Activated naive CD8-positive, alpha-beta T cell (primary cell): Measurements from ENCODE around the gene OXT.
"Not testable (repeated sequence)": the region's sequence is repeated elsewhere in the genome, so short reads cannot be mapped to it uniquely, and the experiment has no call there.

Source experiments
- H3K27ac Mint-ChIP-seq: one replicate; pipeline ENCODE4 v1.8.0; 2021; ENCODE audit warnings: mixed read lengths
- H3K27me3 Mint-ChIP-seq: one replicate; pipeline ENCODE4 v1.8.0; 2021; ENCODE audit warnings: mixed read lengths
- H3K36me3 Mint-ChIP-seq: one replicate; pipeline ENCODE4 v1.8.0; 2021; ENCODE audit warnings: mixed read lengths
- H3K4me1 Mint-ChIP-seq: one replicate; pipeline ENCODE4 v1.8.0; 2021; ENCODE audit warnings: low read depth, mixed read lengths
- H3K4me3 Mint-ChIP-seq: one replicate; pipeline ENCODE4 v1.8.0; 2021; ENCODE audit warnings: mild to moderate bottlenecking, mixed read lengths
- H3K9me3 Mint-ChIP-seq: one replicate; pipeline ENCODE4 v1.8.0; 2021; ENCODE audit warnings: low read depth, mixed read lengths

The OXT gene

DNA sequence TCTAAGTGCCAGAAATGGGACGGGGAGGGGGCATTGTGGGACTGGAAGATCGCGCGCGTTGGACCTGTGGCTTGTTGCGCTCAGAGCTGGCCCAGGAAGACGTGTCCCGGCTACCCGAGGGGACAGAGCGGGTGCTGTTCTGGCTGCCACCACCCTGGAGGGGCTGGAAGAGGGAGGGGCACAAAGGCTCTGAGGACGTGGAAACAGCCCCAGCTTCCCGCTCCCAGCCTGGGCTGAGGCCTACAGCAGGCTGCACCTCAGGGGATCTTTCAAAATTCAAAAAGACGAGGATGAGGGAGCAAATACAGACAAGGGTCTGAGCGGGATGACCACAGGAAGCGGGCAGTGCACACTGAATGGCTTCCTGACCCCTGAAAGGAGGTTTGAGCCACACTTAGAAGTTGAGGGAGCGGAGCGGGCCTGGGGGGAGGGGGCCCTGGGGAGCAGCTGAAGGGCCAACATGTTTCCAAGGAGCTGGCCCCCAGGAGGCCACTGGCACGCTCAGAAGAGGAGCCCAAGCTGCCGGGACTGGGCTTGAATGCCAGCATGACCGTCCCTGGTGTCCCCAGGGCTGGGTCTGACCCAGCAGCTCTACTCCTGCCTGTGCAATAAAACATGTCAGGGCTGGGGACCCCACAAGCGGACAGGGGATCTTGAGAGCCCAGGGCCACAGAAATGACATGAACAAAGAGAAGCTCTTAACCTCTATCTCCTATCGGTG is 1.3 kb downstream of the OXT start:
- Mint-ChIP-seq H3K4me3 (peak overlapping the region; percentile 81), H3K27me3 (no peaks in the 10 kb centered on the region), H3K4me1 (peaks cover 35% of the 10 kb centered on the region), H3K36me3 (peaks cover 3% of the 10 kb centered on the region), H3K9me3 (no peaks in the 10 kb centered on the region), H3K27ac (peak overlapping the region; percentile 72)

DNA sequence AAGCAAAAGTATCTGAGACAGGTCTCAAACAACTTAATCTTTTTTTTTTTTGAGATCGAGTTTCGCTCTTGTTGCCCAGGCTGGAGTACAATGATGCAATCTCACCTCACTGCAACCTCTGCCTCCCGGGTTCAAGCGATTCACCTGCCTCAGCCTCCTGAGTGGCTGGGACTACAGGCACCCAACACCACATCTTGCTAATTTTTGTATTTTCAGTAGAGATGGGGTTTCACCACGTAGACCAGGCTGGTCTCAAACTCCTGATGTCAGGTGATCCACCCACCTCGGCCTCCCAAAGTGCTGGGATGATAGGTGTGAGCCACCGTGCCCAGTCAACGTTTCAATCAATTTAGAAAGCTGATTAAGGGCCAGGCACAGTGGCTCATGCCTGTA is 1.8 kb downstream of the OXT start:
- H3K36me3 Mint-ChIP-seq, H3K27ac Mint-ChIP-seq, H3K27me3 Mint-ChIP-seq, H3K9me3 Mint-ChIP-seq: not testable (repeated sequence)
- Mint-ChIP-seq H3K4me1 (peaks cover 38% of the 10 kb centered on the region), H3K4me3 (peak overlapping the region; percentile 44)

DNA sequence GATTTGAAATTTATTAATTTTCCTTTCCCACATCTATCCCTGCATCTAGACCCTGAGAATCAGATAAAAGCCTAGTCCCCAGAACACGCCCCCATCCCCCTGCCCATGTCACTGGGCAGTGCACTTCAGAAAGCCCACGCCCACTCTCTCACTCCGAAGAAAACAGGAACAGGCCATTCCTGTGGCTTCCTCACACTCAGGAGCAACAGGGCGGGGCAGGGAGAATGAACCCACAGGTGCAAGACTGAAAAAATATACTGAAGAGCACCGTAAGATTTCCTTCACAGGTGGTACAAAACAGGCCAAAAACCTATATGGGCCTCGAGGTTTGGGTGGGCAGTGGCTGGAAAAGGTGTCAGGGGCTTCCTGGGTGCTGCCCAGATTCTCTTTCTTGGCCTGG is 3.4 kb downstream of the OXT start:
- no peak overlapping the region for H3K27ac Mint-ChIP-seq
- H3K9me3 Mint-ChIP-seq: no peaks in the 10 kb centered on the region
- H3K4me1 Mint-ChIP-seq: peaks cover 33% of the 10 kb centered on the region
- no peaks in the 10 kb centered on the region for H3K27me3 Mint-ChIP-seq
- peaks cover 2% of the 10 kb centered on the region for H3K36me3 Mint-ChIP-seq
- no peak overlapping the region for H3K4me3 Mint-ChIP-seq

DNA sequence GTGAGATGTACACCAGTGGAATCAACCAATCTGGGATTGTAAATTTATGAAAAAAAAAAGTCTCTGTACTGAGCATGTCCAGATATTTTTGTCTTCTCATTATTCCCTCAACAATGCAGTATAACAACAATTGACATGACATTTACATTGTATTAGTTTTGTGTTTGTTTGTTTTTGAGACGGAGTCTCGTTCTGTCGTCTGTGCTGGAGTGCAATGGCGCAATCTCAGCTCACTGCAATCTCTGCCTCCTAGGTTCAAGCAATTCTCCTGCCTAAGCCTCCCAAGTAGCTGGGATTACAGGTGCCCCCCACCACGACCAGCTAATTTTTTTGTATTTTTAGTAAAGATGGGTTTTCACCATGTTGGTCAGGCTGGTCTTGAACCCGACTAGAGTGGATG is 3.9 kb downstream of the OXT start:
- H3K27me3 Mint-ChIP-seq, H3K4me3 Mint-ChIP-seq, H3K36me3 Mint-ChIP-seq, H3K9me3 Mint-ChIP-seq: not testable (repeated sequence)
- Mint-ChIP-seq H3K27ac (peak overlapping the region; percentile 41), H3K4me1 (peaks cover 33% of the 10 kb centered on the region)

GRCh38 chr20:3077618-3078134 is 6.3 kb downstream of the OXT start:
- H3K36me3 Mint-ChIP-seq: peaks cover 2% of the 10 kb centered on the region
- H3K4me1 Mint-ChIP-seq: peaks cover 19% of the 10 kb centered on the region
- H3K27ac Mint-ChIP-seq: peak overlapping the region; percentile 30
- H3K9me3 Mint-ChIP-seq: no peaks in the 10 kb centered on the region
- peaks cover 11% of the 10 kb centered on the region for H3K27me3 Mint-ChIP-seq
- peak overlapping the region; percentile 77 for H3K4me3 Mint-ChIP-seq

- Mint-ChIP-seq H3K4me1 (peaks cover 17% of the 10 kb centered on the region), H3K27ac (no peak overlapping the region), H3K36me3 (peaks cover 2% of the 10 kb centered on the region), H3K4me3 (no peak overlapping the region), H3K27me3 (peaks cover 11% of the 10 kb centered on the region), H3K9me3 (no peaks in the 10 kb centered on the region)
Observed at GRCh38 chr20:3080939-3081388, 9.5 kb downstream of the OXT start.

DNA sequence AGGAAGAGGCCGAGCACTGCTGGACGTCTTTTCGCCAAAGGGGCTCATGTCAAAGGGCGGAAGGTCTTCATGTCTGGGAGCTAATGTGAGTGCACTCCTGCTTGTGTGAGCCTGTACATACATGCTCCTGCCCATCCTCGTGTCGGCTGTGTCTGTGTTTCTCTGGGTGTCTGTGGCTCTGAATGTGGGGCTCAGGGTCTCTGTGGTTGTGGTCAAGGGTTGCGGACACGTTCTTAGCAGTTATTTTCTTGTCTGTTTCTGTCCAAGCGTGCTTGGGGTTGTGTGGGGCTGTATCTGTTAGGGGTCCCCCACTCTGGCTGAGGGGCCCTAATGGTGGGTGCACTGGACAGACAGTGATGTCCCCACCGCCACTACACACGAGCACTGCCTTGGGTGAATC is 10.2 kb downstream of the OXT start:
- H3K27ac Mint-ChIP-seq: no peak overlapping the region
- H3K27me3 Mint-ChIP-seq: peaks cover 11% of the 10 kb centered on the region
- H3K4me3 Mint-ChIP-seq: peak overlapping the region; percentile 77

DNA sequence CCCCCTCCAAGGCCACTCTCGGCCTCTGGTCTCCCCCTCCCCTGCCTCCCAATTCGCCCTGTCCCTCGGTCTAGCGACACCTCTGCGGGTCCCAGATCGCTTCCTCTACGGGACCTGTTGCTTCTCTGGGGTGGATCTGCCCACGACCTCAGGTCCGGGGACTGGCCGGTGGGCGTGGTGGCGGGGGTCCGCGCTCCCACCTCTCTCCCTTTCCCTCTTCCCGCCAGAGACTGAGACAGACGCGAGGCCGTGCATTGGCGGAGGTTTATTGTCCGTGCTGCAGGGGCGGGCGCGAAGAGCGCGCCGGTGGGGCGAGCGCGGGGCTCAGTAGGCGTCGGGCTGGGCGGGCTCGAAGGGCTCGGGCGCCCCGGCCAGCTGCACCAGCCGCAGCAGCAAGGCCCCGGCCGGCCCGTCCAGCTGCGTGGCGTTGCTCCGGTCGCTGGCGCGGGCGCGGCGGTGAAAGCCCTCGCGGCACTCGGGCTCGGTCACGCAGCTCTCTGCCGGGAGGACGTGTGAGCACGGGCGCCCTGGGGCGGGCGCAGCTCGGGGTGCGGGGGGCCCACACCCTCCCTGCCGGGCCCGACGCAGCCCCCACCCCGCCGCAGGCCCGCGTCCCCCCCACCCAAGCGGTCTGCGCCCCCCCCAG is 11.0 kb downstream of the OXT start:
- Mint-ChIP-seq H3K9me3 (no peaks in the 10 kb centered on the region), H3K27me3 (peaks cover 11% of the 10 kb centered on the region), H3K36me3 (peaks cover 2% of the 10 kb centered on the region), H3K4me3 (peak overlapping the region; percentile 77), H3K27ac (no peak overlapping the region), H3K4me1 (peaks cover 11% of the 10 kb centered on the region)

More for the DNA sequence above, 10.2 kb downstream of the OXT start:
- peaks cover 17% of the 10 kb centered on the region for H3K4me1 Mint-ChIP-seq
- peaks cover 2% of the 10 kb centered on the region for H3K36me3 Mint-ChIP-seq
- H3K9me3 Mint-ChIP-seq: no peaks in the 10 kb centered on the region

DNA sequence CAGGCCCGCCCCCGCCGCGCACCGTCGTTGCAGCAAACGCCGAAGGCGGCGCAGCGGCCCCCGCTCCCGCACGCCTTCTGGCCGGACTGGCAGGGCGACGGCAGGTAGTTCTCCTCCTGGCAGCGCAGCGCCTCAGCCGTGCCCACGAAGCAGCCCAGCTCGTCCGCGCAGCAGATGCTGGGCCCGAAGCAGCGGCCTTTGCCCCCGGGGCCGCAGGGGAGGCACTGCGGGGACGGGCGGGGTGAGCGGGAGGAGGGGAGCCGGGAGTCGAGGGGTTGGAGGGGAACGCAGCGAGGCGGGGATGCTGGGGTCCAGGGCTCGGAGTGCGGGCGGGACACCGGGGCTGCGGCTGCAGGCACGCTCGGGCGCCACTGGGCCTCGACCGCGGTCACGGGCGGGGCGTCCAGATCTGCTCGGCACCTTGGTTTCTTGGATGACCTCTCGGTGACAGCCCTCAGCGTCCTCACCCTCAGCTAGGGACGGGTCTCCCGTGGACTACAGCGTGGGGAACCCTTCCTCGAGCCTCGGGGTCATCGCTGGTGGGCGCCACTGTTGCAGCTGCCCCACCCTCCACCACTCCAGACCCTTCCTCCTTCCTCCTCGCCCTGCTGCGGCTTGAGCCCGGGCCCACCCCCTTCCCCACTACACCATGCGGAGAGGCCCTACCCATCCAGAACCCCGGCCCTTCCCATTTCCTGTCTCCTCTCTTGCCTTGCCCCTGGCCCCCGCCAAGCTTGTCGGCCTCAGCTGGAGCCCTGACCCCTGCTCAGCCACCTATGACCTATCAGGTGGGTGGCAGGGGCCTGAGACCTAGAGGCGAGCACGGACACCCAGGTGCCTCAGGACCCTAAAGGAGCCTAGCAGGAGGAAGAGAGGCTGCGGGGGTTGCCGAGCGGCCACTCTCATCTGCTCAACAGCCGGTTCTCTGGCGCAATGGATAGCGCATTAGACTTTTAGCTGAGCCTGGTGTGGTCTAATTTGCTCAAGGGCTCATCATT is 11.8 kb downstream of the OXT start:
- Mint-ChIP-seq H3K4me1 (peaks cover 5% of the 10 kb centered on the region), H3K9me3 (no peaks in the 10 kb centered on the region), H3K27me3 (peaks cover 11% of the 10 kb centered on the region), H3K27ac (no peak overlapping the region), H3K4me3 (peak overlapping the region; percentile 62), H3K36me3 (peaks cover 2% of the 10 kb centered on the region)

GRCh38 chr20:3084283-3084985 is 13.0 kb downstream of the OXT start, which contains the start of gene AVP:
Gene AVP (minus strand): TSS chr20:3084724. CDS start chr20:3084674, 50 bp downstream.
- H3K27ac Mint-ChIP-seq: no peak within 1 kb of the TSS
- peaks cover 11% of the 10 kb centered on the region for H3K27me3 Mint-ChIP-seq
- H3K4me3 Mint-ChIP-seq: peak within 1 kb of the TSS; percentile 62
- H3K9me3 Mint-ChIP-seq: no peaks in the 10 kb centered on the region
- H3K36me3 Mint-ChIP-seq: peaks cover 2% of the 10 kb centered on the region
- H3K4me1 Mint-ChIP-seq: peaks cover 5% of the 10 kb centered on the region

DNA sequence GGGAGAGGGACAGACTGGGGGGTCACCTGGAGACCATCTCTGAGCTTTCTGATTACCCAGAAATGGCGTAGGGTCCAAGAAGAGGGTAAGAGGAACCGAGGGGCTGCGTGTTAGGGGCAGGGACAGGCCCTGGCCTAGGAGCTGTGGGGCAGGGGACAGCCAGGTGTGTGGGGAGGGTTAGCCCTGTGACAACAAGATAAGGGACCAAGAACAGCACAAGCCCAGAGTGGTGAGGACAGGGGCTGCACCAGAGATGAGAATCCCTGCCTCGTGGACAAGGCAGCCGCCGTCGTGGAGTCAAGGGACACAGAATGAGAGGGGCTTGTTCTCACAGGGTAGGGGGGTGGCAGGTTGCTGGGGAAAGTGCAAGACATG is 13.6 kb downstream of the OXT start:
- H3K4me1 Mint-ChIP-seq: peaks cover 8% of the 10 kb centered on the region
- H3K27ac Mint-ChIP-seq: no peak overlapping the region
- H3K36me3 Mint-ChIP-seq: no peaks in the 10 kb centered on the region
- H3K4me3 Mint-ChIP-seq: no peak overlapping the region
- H3K27me3 Mint-ChIP-seq: peaks cover 11% of the 10 kb centered on the region
- H3K9me3 Mint-ChIP-seq: no peaks in the 10 kb centered on the region

DNA sequence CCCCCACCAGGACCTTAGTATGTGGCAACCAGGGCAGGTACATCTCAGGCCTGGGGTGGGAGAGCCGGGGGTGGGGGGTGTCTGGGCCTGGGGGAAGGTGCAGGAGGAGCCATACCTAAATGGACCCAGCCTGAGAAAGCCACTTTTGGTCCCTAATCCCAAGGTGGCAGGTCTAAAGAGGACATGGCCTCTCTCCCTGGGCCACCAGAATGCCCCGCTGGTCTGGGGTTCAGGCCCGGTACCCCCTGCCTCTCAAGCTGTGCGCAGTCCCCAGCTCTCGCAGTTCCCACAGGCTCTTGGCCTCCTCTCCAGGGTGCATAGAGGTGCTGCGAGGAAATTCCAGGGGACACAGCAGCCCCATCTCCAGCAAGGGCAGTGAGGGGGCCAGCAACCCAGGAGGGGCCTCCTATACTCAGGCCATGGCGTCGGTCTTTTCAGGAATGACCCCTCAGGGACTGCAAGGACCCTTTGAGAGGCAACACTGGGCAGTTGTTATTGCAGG is 14.2 kb downstream of the OXT start:
- H3K27ac Mint-ChIP-seq: no peak overlapping the region
- H3K9me3 Mint-ChIP-seq: no peaks in the 10 kb centered on the region
- peaks cover 9% of the 10 kb centered on the region for H3K27me3 Mint-ChIP-seq
- peaks cover 15% of the 10 kb centered on the region for H3K4me1 Mint-ChIP-seq
- H3K36me3 Mint-ChIP-seq: no peaks in the 10 kb centered on the region
- H3K4me3 Mint-ChIP-seq: no peak overlapping the region

DNA sequence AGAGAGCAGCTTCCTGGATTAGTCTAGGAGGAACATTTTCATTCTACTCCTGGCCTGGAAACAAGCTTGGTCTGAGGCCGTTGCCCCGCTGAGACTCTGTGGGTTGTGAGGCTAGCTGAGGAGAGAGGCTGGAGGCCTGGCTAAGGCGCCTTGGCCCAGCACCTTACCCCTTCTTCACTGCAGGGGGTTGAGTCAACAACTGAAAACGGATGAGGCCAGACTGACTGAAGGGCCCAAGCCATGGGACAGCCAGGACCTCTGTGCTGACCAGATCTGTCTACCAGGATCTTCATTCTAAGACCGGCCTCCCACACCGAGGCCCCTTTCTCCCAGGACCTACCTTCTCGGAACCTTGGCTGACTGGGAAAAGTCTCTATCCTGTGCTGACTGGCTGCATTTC is 16.6 kb downstream of the OXT start:
- no peaks in the 10 kb centered on the region for H3K36me3 Mint-ChIP-seq
- H3K4me1 Mint-ChIP-seq: peaks cover 24% of the 10 kb centered on the region
- no peak overlapping the region for H3K4me3 Mint-ChIP-seq

GRCh38 chr20:3090565-3090964 is 19.1 kb downstream of the OXT start:
- H3K4me1 Mint-ChIP-seq: peaks cover 29% of the 10 kb centered on the region
- H3K27ac Mint-ChIP-seq: no peak overlapping the region

More for the DNA sequence above, 16.6 kb downstream of the OXT start:
- Mint-ChIP-seq H3K27ac (no peak overlapping the region), H3K27me3 (no peaks in the 10 kb centered on the region), H3K9me3 (no peaks in the 10 kb centered on the region)

More at GRCh38 chr20:3090565-3090964, 19.1 kb downstream of the OXT start:
- Mint-ChIP-seq H3K4me3 (no peak overlapping the region), H3K9me3 (no peaks in the 10 kb centered on the region), H3K27me3 (no peaks in the 10 kb centered on the region), H3K36me3 (no peaks in the 10 kb centered on the region)
